Testis (tissue), 3 donors: ENCODE data around the gene DHH. TPM values are rescaled to one million over a fixed set of nuclear protein-coding genes. Genes with fewer than 3 reads are reported as not detected.

Experiments
- DNase-seq: peaks from one replicate; pipeline ENCODE4 v3.0.0-alpha.2; 2019
- H3K27ac ChIP-seq, 2 donors: fragments of 200-600 bp; sonication (generic); one replicate each; pipeline ENCODE4 v1.5.1; 2019
- H3K27me3 ChIP-seq: fragments of 200-600 bp; sonication (generic); one replicate; pipeline ENCODE4 v1.5.1; 2019
- H3K36me3 ChIP-seq: fragments of 200-600 bp; sonication (generic); one replicate; pipeline ENCODE4 v1.5.1; 2017; ENCODE audit warnings: low read depth; ENCODE audit errors: missing control alignments
- H3K4me1 ChIP-seq: fragments of 200-600 bp; sonication (generic); one replicate; pipeline ENCODE4 v1.5.1; 2019
- H3K4me3 ChIP-seq, 2 donors: fragments of 200-600 bp; sonication (generic); one replicate each; pipeline ENCODE4 v1.5.1; 2017 to 2019
- H3K9me3 ChIP-seq: fragments of 200-600 bp; sonication (generic); one replicate; pipeline ENCODE4 v1.5.1; 2017
- CTCF ChIP-seq, 3 experiments: fragments of 450-650 bp in 2 of 3; fragments of 200-600 bp in 1 of 3; sonication (generic) in 1 of 3; IDR thresholded peaks; one replicate each; pipeline ENCODE4 v1.5.1; 2016 to 2019; ENCODE audit warnings: antibody characterized with exemption in 3 of 3, mild to moderate bottlenecking in 2 of 3, moderate library complexity in 1 of 3
- POLR2A ChIP-seq: fragments of 450-650 bp; IDR thresholded peaks from one replicate; pipeline ENCODE4 v1.6.1; 2017; ENCODE audit warnings: antibody characterized with exemption, mild to moderate bottlenecking, moderate library complexity
- WGBS, 2 donors: methylation state at CpG; one replicate each; pipeline ENCODE4 v1.1.5; 2018; 5-methylcytosine and 5-hydroxymethylcytosine counted together
- intact Hi-C: fragments of 100-400 bp; cut with DNase I; formaldehyde crosslinking; loops from one replicate; pipeline ENCODE4 v1.15.1; 2023; ENCODE audit warnings: low total_unique reads
- polyA plus RNA-seq: library from polyadenylated mRNA; stranded (reverse); fragments of 350-450 nt; fragmentation: Illumina TruSeq; extraction: RNeasy Lipid Tissue Mini Kit (QIAGEN cat#74804); gene quantifications from one replicate; pipeline ENCODE4 v1.2.3, GENCODE V29; 2014; ENCODE audit warnings: low read depth, low replicate concordance; ENCODE audit not compliant: insufficient read depth
- total RNA-seq, 2 donors: library from RNA; depleted of rRNA; stranded (reverse); fragments of >200 nt; gene quantifications; one replicate each; pipeline ENCODE4 v1.2.3, GENCODE V29; 2016

Gene DHH
- total and polyA plus RNA-seq, 3 donors from 2014 or later: 40.0 to 148 (median 97.6) TPM

- DNase-seq: no peak
- intact Hi-C loops: no loop called here
- H3K4me3 ChIP-seq: no peak overlapping the region
- no peak overlapping the region for H3K27ac ChIP-seq
- peaks cover 4% of the 10 kb centered on the region for H3K36me3 ChIP-seq
- H3K9me3 ChIP-seq: no peaks in the 10 kb centered on the region
- WGBS, 2 donors: 73 to 87% methylated on average over 4 of the region's 4 CpGs
- no peaks in the 10 kb centered on the region for H3K27me3 ChIP-seq
- no peak for TF ChIP-seq POLR2A
- peaks cover 14% of the 10 kb centered on the region for H3K4me1 ChIP-seq
These were observed 32.5 kb upstream of the DHH start for GRCh38 chr12:49126852-49127763.

GRCh38 chr12:49121047-49121696, 26.6 kb upstream of the DHH start:
- WGBS, 2 donors: 37 to 51% methylated on average over 6 of the region's 6 CpGs
- Histone ChIP-seq H3K27me3 (no peaks in the 10 kb centered on the region), H3K36me3 (no peaks in the 10 kb centered on the region), H3K4me3 (no peak overlapping the region), H3K9me3 (no peaks in the 10 kb centered on the region), H3K4me1 (no peaks in the 10 kb centered on the region), H3K27ac (no peak overlapping the region)
- peak; percentile 67 for DNase-seq
- no peak for TF ChIP-seq POLR2A
- peak; percentile 40 to 56 (median 56) for TF ChIP-seq CTCF (IDR thresholded peaks at IDR 0.05)
- intact Hi-C loops: no loop called here

GRCh38 chr12:49111206-49111605, 16.6 kb upstream of the DHH start:
- peak overlapping the region; percentile 94 to 97 for H3K27ac ChIP-seq
- WGBS, 2 donors: 34 to 37% methylated on average over 6 of the region's 6 CpGs
- H3K4me3 ChIP-seq: peak overlapping the region; percentile 73 to 99
- H3K36me3 ChIP-seq: no peaks in the 10 kb centered on the region
- no peak for TF ChIP-seq POLR2A
- H3K4me1 ChIP-seq: peaks cover 35% of the 10 kb centered on the region
- no peak for DNase-seq
- intact Hi-C loops: no loop called here
- no peaks in the 10 kb centered on the region for H3K9me3 ChIP-seq
- no peaks in the 10 kb centered on the region for H3K27me3 ChIP-seq

GRCh38 chr12:49110464-49111155, 16.0 kb upstream of the DHH start, which contains the start of gene LMBR1L:
TSS of gene LMBR1L (minus strand) at chr12:49110847. CDS start at chr12:49110555, 292 bp downstream.
- H3K36me3 ChIP-seq: no peaks in the 10 kb centered on the region
- 0 to 1% methylated on average over 24 to 43 of the region's 43 CpGs for WGBS, 2 donors
- peaks cover 35% of the 10 kb centered on the region for H3K4me1 ChIP-seq
- DNase-seq: peak; percentile 98
- intact Hi-C loops: no loop called here
- TF ChIP-seq CTCF (IDR thresholded peaks at IDR 0.05): peak in 2 of 3 experiments; percentile 74 to 81
- TF ChIP-seq POLR2A: peak; percentile 82
- H3K4me3 ChIP-seq: peak within 1 kb of the TSS; percentile 73 to 99
- no peaks in the 10 kb centered on the region for H3K27me3 ChIP-seq
- H3K9me3 ChIP-seq: no peaks in the 10 kb centered on the region
- peak within 1 kb of the TSS; percentile 94 to 97 for H3K27ac ChIP-seq

GRCh38 chr12:49109641-49110463, 15.3 kb upstream of the DHH start:
- 2 to 4% methylated on average over 18 to 33 of the region's 33 CpGs for WGBS, 2 donors
- H3K9me3 ChIP-seq: no peaks in the 10 kb centered on the region
- no peak for TF ChIP-seq CTCF (IDR thresholded peaks at IDR 0.05)
- TF ChIP-seq POLR2A: no peak
- H3K4me3 ChIP-seq: peak overlapping the region; percentile 73 to 99
- intact Hi-C loops: no loop called here
- H3K27me3 ChIP-seq: no peaks in the 10 kb centered on the region
- H3K4me1 ChIP-seq: peaks cover 35% of the 10 kb centered on the region
- peak overlapping the region; percentile 94 to 97 for H3K27ac ChIP-seq
- DNase-seq: peak; percentile 46
- H3K36me3 ChIP-seq: no peaks in the 10 kb centered on the region
